A673 (cell line): ENCODE results near the gene ACVR2B. TPM values are rescaled to one million over a fixed set of nuclear protein-coding genes. Genes with fewer than 3 reads are reported as not detected.

Experiments
- BruUV-seq: library from RNA; stranded (reverse); fragments of 400-500 nt; replicated peaks from 2 replicates; lab custom pipeline; 2021; lab: Mats Ljungman, UMichigan
- CTCF ChIA-PET: fragments of 300-600 bp; sonication (Branson Sonifier 250); formaldehyde crosslinking; loops from one replicate; lab custom pipeline; 2022; ENCODE audit warnings: antibody characterized with exemption; lab: Charles Lee
- POLR2A ChIA-PET: fragments of 300-600 bp; sonication (Branson Sonifier 250); formaldehyde crosslinking; loops from one replicate; lab custom pipeline; 2022; ENCODE audit warnings: antibody characterized with exemption; ENCODE audit not compliant: low non-redundant PET; lab: Charles Lee
- DNase-seq: peaks from one replicate; pipeline ENCODE4 v3.0.0-alpha.2; 2015; ENCODE audit warnings: low spot score
- H3K27ac ChIP-seq: fragments of 200-600 bp; sonication (generic); 2 replicates; pipeline ENCODE4 v1.5.1; 2016; ENCODE audit warnings: mixed run types, low read depth, mild to moderate bottlenecking, mixed read lengths, antibody characterized with exemption, low read length; ENCODE audit not compliant: poor library complexity, severe bottlenecking
- H3K27me3 ChIP-seq: fragments of 200-600 bp; sonication (generic); replicated peaks from 2 replicates; pipeline ENCODE4 v1.6.1; 2017; ENCODE audit warnings: mixed run types, low read depth, mild to moderate bottlenecking, mixed read lengths, antibody characterized with exemption, low read length; ENCODE audit not compliant: insufficient read depth, poor library complexity
- H3K36me3 ChIP-seq: fragments of 200-600 bp; sonication (generic); 2 replicates; pipeline ENCODE4 v1.6.1; 2016; ENCODE audit warnings: mixed run types, mild to moderate bottlenecking, mixed read lengths, antibody characterized with exemption, low read length; ENCODE audit not compliant: insufficient read depth, poor library complexity, severe bottlenecking
- H3K4me1 ChIP-seq: fragments of 200-600 bp; sonication (generic); 2 replicates; pipeline ENCODE4 v1.6.1; 2017; ENCODE audit warnings: mixed run types, mild to moderate bottlenecking, mixed read lengths, antibody characterized with exemption, low read length; ENCODE audit not compliant: insufficient read depth, poor library complexity, severe bottlenecking
- H3K4me3 ChIP-seq: fragments of 200-600 bp; sonication (generic); 2 replicates; pipeline ENCODE4 v1.5.1; 2016; ENCODE audit warnings: low read depth, mixed run types, mild to moderate bottlenecking, mixed read lengths, low read length; ENCODE audit not compliant: poor library complexity, severe bottlenecking
- H3K9me3 ChIP-seq: fragments of 200-600 bp; sonication (generic); 2 replicates; pipeline ENCODE4 v1.6.1; 2016; ENCODE audit warnings: mixed run types, low read depth, mild to moderate bottlenecking, mixed read lengths, antibody characterized with exemption, low read length; ENCODE audit not compliant: poor library complexity, severe bottlenecking
- EZH2 ChIP-seq: fragments of 200-600 bp; sonication (generic); IDR thresholded peaks from 2 replicates; pipeline ENCODE4 v1.6.1; 2017; ENCODE audit warnings: borderline replicate concordance, low read depth, mild to moderate bottlenecking, mixed read lengths, antibody characterized with exemption, low read length; ENCODE audit not compliant: poor library complexity, severe bottlenecking
- intact Hi-C: fragments of 100-400 bp; cut with micrococcal nuclease; formaldehyde crosslinking; loops from one replicate; pipeline ENCODE4 v1.10.0; 2022; ENCODE audit not compliant: unreplicated experiment
- total RNA-seq: library from RNA; stranded (reverse); gene quantifications from 2 replicates; pipeline ENCODE4 v1.2.3, GENCODE V29; 2021
- TF ChIP-seq, protein P1 (sequence below): fragments of 300-800, 200-600 bp; sonication (generic); conservative IDR thresholded peaks from 2 replicates; pipeline ENCODE4 v1.5.1; 2017; ENCODE audit warnings: low read depth, mild to moderate bottlenecking, antibody characterized with exemption, low read length, moderate library complexity, mixed read lengths

Gene ACVR2B
- total RNA-seq, 1 experiment from 2014 or later = 6.4 TPM

GRCh38 chr3:38532529-38532928 lies 78.8 kb downstream of the ACVR2B start:
- Histone ChIP-seq H3K27ac (no peak overlapping the region), H3K4me3 (no peak overlapping the region), H3K9me3 (no peaks in the 10 kb centered on the region), H3K27me3 (no peaks in the 10 kb centered on the region), H3K36me3 (no peaks in the 10 kb centered on the region), H3K4me1 (no peaks in the 10 kb centered on the region)
- POLR2A ChIA-PET = no interaction called here
- intact Hi-C loops = no loop called here
- CTCF ChIA-PET = no interaction called here
- no peak for TF ChIP-seq EZH2
- TF ChIP-seq, protein P1, sequence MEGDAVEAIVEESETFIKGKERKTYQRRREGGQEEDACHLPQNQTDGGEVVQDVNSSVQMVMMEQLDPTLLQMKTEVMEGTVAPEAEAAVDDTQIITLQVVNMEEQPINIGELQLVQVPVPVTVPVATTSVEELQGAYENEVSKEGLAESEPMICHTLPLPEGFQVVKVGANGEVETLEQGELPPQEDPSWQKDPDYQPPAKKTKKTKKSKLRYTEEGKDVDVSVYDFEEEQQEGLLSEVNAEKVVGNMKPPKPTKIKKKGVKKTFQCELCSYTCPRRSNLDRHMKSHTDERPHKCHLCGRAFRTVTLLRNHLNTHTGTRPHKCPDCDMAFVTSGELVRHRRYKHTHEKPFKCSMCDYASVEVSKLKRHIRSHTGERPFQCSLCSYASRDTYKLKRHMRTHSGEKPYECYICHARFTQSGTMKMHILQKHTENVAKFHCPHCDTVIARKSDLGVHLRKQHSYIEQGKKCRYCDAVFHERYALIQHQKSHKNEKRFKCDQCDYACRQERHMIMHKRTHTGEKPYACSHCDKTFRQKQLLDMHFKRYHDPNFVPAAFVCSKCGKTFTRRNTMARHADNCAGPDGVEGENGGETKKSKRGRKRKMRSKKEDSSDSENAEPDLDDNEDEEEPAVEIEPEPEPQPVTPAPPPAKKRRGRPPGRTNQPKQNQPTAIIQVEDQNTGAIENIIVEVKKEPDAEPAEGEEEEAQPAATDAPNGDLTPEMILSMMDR = no peak
- no TSS peak for BruUV-seq
- DNase-seq = no peak

- no peaks in the 10 kb centered on the region for H3K27me3 ChIP-seq
- H3K4me1 ChIP-seq = no peaks in the 10 kb centered on the region
- BruUV-seq = no TSS peak
- no peak overlapping the region for H3K27ac ChIP-seq
- ChIA-PET POLR2A (no interaction called here), CTCF (no interaction called here)
- intact Hi-C loops = no loop called here
- no peaks in the 10 kb centered on the region for H3K36me3 ChIP-seq
- no peak for TF ChIP-seq EZH2
- TF ChIP-seq, protein P1 = no peak
- H3K9me3 ChIP-seq = no peaks in the 10 kb centered on the region
- DNase-seq = no peak
- no peak overlapping the region for H3K4me3 ChIP-seq
These were observed 79.7 kb downstream of the ACVR2B start for GRCh38 chr3:38533285-38533976.

DNA sequence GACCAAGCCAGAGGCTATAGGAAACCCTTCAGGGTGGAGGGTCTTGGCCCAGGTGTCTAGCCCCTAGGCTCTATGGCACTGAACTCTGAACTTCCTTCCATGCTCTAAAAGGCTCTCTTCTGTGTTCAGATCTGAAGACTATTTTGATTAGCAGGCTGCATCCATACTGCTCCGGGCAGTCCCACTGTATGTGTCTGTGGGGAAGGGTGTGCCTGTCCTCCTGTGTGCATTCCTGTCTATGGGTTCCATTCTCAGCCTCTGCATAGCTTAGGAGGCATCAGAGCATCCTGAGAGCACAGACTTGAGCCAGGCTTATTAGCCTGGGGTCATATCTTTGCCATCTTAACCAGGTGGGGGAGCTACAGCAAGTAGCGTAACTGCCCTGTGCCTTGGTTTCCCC lies 80.5 kb downstream of the ACVR2B start:
- POLR2A ChIA-PET = no interaction called here
- TF ChIP-seq, protein P1 = no peak
- no peak for TF ChIP-seq EZH2
- Histone ChIP-seq H3K9me3 (no peaks in the 10 kb centered on the region), H3K4me1 (no peaks in the 10 kb centered on the region), H3K4me3 (no peak overlapping the region), H3K27ac (no peak overlapping the region), H3K36me3 (no peaks in the 10 kb centered on the region), H3K27me3 (no peaks in the 10 kb centered on the region)
- no TSS peak for BruUV-seq
- no peak for DNase-seq
- intact Hi-C loops = no loop called here
- CTCF ChIA-PET = no interaction called here
